Dedifferentiated amniotic fluid mesenchymal stem cell (primary cell): ENCODE measurements around the gene POU3F1.

Source experiments
- DNase-seq: peaks from one replicate; pipeline ENCODE4 v3.0.0-alpha.2; 2016; ENCODE audit errors: extremely low spot score

POU3F1 gene

GRCh38 chr1:38028105-38028591 lies 18.4 kb downstream of the POU3F1 start:
- no peak for DNase-seq

GRCh38 chr1:38027201-38028104 lies 19.1 kb downstream of the POU3F1 start:
- no peak for DNase-seq

- peak; percentile 39 for DNase-seq
Measured at GRCh38 chr1:38026592-38027200, 19.9 kb downstream of the POU3F1 start.

- DNase-seq, result no peak
Measured at GRCh38 chr1:38025664-38026063, 20.9 kb downstream of the POU3F1 start.

GRCh38 chr1:38025233-38025632 lies 21.4 kb downstream of the POU3F1 start:
- no peak for DNase-seq

- DNase-seq, result no peak
Measured at GRCh38 chr1:38022810-38023209, 23.8 kb downstream of the POU3F1 start.

GRCh38 chr1:38021969-38022368 lies 24.6 kb downstream of the POU3F1 start:
- no peak for DNase-seq

GRCh38 chr1:38020396-38020795 lies 26.2 kb downstream of the POU3F1 start:
- no peak for DNase-seq

- no peak for DNase-seq
Measured at GRCh38 chr1:38018864-38019343, 27.7 kb downstream of the POU3F1 start.

GRCh38 chr1:38015978-38016725 lies 30.4 kb downstream of the POU3F1 start:
- DNase-seq, result no peak

GRCh38 chr1:38014724-38015424 lies 31.7 kb downstream of the POU3F1 start:
- no peak for DNase-seq

- DNase-seq, result no peak
Measured at GRCh38 chr1:38014171-38014570, 32.4 kb downstream of the POU3F1 start.

GRCh38 chr1:38013227-38013622 lies 33.4 kb downstream of the POU3F1 start:
- no peak for DNase-seq

- peak; percentile 100 for DNase-seq
Measured at GRCh38 chr1:38012363-38013226, 34.0 kb downstream of the POU3F1 start, which contains the start of gene UTP11. Gene UTP11, plus strand, starts transcription at chr1:38012734. Its CDS starts 69 bp downstream, at chr1:38012803.

GRCh38 chr1:38009841-38010180 lies 36.8 kb downstream of the POU3F1 start:
- no peak for DNase-seq

- DNase-seq, result no peak
Measured at GRCh38 chr1:38009088-38009840, 37.3 kb downstream of the POU3F1 start.

- no peak for DNase-seq
Measured at GRCh38 chr1:38006008-38006828, 40.4 kb downstream of the POU3F1 start.

GRCh38 chr1:38005195-38006007 lies 41.2 kb downstream of the POU3F1 start, which contains the start of gene FHL3:
Gene FHL3, minus strand, starts transcription at chr1:38005514. Its CDS starts 6,102 bp downstream, at chr1:37999412.
- DNase-seq, result no peak
